KMS-11 (cell line): ENCODE results near the gene SHPK.

Experiments used
- H2AFZ ChIP-seq: fragments of 200-600 bp; sonication (generic); 2 replicates; pipeline ENCODE4 v1.6.1; 2016; ENCODE audit warnings: antibody characterized with exemption, mixed run types, low read depth
- H3K27ac ChIP-seq: fragments of 200-600 bp; sonication (generic); 2 replicates; pipeline ENCODE4 v1.6.1; 2016; ENCODE audit warnings: mild to moderate bottlenecking, mixed run types
- H3K27me3 ChIP-seq: fragments of 200-600 bp; sonication (generic); 2 replicates; pipeline ENCODE4 v1.6.1; 2017; ENCODE audit warnings: mild to moderate bottlenecking, low read depth, mixed run types, moderate library complexity; ENCODE audit not compliant: insufficient read depth
- H3K36me3 ChIP-seq: fragments of 200-600 bp; sonication (generic); 2 replicates; pipeline ENCODE4 v1.6.1; 2017; ENCODE audit warnings: mild to moderate bottlenecking, mixed run types; ENCODE audit not compliant: insufficient read depth
- H3K4me1 ChIP-seq: fragments of 200-600 bp; sonication (generic); 2 replicates; pipeline ENCODE4 v1.6.1; 2016; ENCODE audit warnings: mild to moderate bottlenecking, low read depth, mixed run types; ENCODE audit not compliant: poor library complexity, severe bottlenecking
- H3K4me2 ChIP-seq: fragments of 200-600 bp; sonication (generic); 2 replicates; pipeline ENCODE4 v1.7.0; 2016; ENCODE audit warnings: mild to moderate bottlenecking, mixed run types
- H3K4me3 ChIP-seq: fragments of 200-600 bp; sonication (generic); IDR thresholded peaks from 2 replicates; pipeline ENCODE4 v1.6.1; 2017; ENCODE audit warnings: low read depth, low read length, mixed read lengths; ENCODE audit not compliant: insufficient read depth
- H3K79me2 ChIP-seq: fragments of 200-600 bp; sonication (generic); 2 replicates; pipeline ENCODE4 v1.6.1; 2016; ENCODE audit warnings: low read depth, mixed run types; ENCODE audit not compliant: insufficient read depth
- H3K9ac ChIP-seq: fragments of 200-600 bp; sonication (generic); 2 replicates; pipeline ENCODE4 v1.6.1; 2016; ENCODE audit warnings: mild to moderate bottlenecking, mixed run types
- H4K20me1 ChIP-seq: fragments of 200-600 bp; sonication (generic); 2 replicates; pipeline ENCODE4 v1.6.1; 2016; ENCODE audit warnings: mild to moderate bottlenecking, mixed run types; ENCODE audit not compliant: insufficient read depth
- CTCF ChIP-seq: fragments of 200-600 bp; sonication (generic); conservative IDR thresholded peaks from 2 replicates; pipeline ENCODE4 v1.6.1; 2017; ENCODE audit warnings: low read depth, mild to moderate bottlenecking, antibody characterized with exemption, low read length, moderate library complexity, mixed read lengths

Gene SHPK

GRCh38 chr17:3656353-3656752 lies 20.3 kb upstream of the SHPK start:
- H2AFZ ChIP-seq, result no peak overlapping the region
- no peaks in the 10 kb centered on the region for H3K79me2 ChIP-seq
- no peaks in the 10 kb centered on the region for H3K4me1 ChIP-seq
- no peaks in the 10 kb centered on the region for H4K20me1 ChIP-seq
- H3K36me3 ChIP-seq, result no peaks in the 10 kb centered on the region
- H3K9ac ChIP-seq, result no peak overlapping the region
- no peak overlapping the region for H3K4me3 ChIP-seq
- no peaks in the 10 kb centered on the region for H3K27me3 ChIP-seq
- no peak for TF ChIP-seq CTCF
- H3K4me2 ChIP-seq, result no peak overlapping the region
- H3K27ac ChIP-seq, result no peak overlapping the region

- Histone ChIP-seq H3K27ac (no peak overlapping the region), H3K4me2 (no peak overlapping the region), H3K27me3 (no peaks in the 10 kb centered on the region), H3K9ac (no peak overlapping the region), H3K79me2 (no peaks in the 10 kb centered on the region), H3K4me3 (no peak overlapping the region), H4K20me1 (no peaks in the 10 kb centered on the region), H3K4me1 (no peaks in the 10 kb centered on the region), H2AFZ (no peak overlapping the region), H3K36me3 (no peaks in the 10 kb centered on the region)
- TF ChIP-seq CTCF, result no peak
These were observed 19.7 kb upstream of the SHPK start for GRCh38 chr17:3655766-3656165.

- H3K4me1 ChIP-seq, result no peaks in the 10 kb centered on the region
- H3K79me2 ChIP-seq, result no peaks in the 10 kb centered on the region
- no peak overlapping the region for H3K9ac ChIP-seq
- H3K27me3 ChIP-seq, result no peaks in the 10 kb centered on the region
- no peaks in the 10 kb centered on the region for H3K36me3 ChIP-seq
- no peak overlapping the region for H2AFZ ChIP-seq
- TF ChIP-seq CTCF, result no peak
- H3K4me3 ChIP-seq, result no peak overlapping the region
- no peaks in the 10 kb centered on the region for H4K20me1 ChIP-seq
- H3K27ac ChIP-seq, result no peak overlapping the region
- no peak overlapping the region for H3K4me2 ChIP-seq
These were observed 11.9 kb upstream of the SHPK start for GRCh38 chr17:3647769-3648555.

- Histone ChIP-seq H3K27me3 (no peaks in the 10 kb centered on the region), H3K4me1 (no peaks in the 10 kb centered on the region), H3K9ac (no peak overlapping the region), H3K4me2 (no peak overlapping the region), H2AFZ (no peak overlapping the region), H3K36me3 (no peaks in the 10 kb centered on the region), H3K27ac (no peak overlapping the region), H3K79me2 (no peaks in the 10 kb centered on the region), H4K20me1 (no peaks in the 10 kb centered on the region), H3K4me3 (no peak overlapping the region)
- TF ChIP-seq CTCF, result no peak
These were observed 11.2 kb upstream of the SHPK start for GRCh38 chr17:3647251-3647650.
